ENCODE results near the gene KITLG.
"Not testable (repeated sequence)": the region's sequence is repeated elsewhere in the genome, so short reads cannot be mapped to it uniquely, and the experiment has no call there.

KITLG gene, protein sequence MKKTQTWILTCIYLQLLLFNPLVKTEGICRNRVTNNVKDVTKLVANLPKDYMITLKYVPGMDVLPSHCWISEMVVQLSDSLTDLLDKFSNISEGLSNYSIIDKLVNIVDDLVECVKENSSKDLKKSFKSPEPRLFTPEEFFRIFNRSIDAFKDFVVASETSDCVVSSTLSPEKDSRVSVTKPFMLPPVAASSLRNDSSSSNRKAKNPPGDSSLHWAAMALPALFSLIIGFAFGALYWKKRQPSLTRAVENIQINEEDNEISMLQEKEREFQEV

GRCh38 chr12:88580051-88580871 lies at the start of gene KITLG:
Gene KITLG (minus strand): TSS chr12:88580471. CDS start chr12:88580278, 193 bp downstream.
- peak; percentile 91 for DNase-seq (ENCODE audit: low read depth)

GRCh38 chr12:88628856-88629509 lies 48.7 kb upstream of the KITLG start:
- DNase-seq (ENCODE audit: low read depth), result no peak

DNA sequence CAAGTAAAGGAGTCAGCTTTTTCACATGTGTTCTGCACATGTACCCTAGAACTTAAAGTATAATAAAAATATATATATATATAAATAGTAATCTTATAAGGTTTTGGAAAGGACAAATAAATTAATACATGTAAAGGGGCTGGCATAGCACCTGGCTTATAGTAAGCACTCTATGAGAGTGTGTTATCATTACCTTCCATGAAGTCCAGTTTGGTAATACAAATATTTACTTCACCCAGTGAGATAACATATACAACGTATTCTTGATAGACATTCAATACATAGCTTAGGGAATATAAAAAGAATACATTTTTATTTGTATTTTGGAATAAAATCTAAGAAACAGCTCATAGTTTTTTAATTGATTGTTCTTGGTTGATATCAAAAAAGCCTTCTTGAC lies 47.8 kb upstream of the KITLG start:
- not testable (repeated sequence) for DNase-seq (ENCODE audit: low read depth)

GRCh38 chr12:88627501-88627900 lies 47.2 kb upstream of the KITLG start:
- DNase-seq (ENCODE audit: low read depth), result peak; percentile 57

DNA sequence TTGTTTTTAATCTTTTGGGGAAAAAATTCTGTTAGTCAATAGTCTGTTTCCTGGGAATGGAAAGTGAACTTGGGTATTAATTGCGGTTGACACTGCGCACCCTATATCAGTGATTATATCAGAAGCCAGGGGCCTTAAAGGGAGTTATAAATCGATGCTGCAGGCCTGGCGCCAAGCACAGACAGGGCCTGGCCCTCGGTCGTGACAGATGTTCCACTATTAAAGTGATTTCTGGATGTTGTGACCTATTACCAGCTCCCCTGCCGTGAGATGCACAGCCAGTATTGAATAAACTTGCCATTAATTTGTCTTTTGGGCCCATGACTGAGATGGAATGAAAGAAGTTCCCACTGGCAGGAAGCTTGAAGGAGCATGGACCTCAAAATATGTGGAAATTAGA lies 45.1 kb upstream of the KITLG start:
- DNase-seq (ENCODE audit: low read depth), result no peak

DNA sequence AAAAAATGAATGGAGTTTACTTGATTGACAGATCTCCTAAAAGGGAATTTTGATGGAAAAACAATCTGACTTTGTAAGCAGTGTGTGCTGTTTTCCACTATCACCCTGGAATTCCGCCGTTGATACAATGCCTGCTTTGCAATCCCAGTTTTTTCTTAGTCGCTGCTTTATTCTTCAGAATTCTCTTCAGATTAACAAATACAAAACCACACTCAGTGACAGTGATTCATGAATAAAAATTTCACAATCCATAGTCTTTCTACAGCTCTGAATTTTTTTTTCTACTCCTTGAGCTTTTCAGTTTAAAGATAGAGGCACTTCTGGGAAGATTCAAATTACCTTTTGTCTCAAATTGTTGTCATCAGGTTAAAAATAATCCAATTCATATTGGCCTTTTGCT lies 44.6 kb upstream of the KITLG start:
- DNase-seq (ENCODE audit: low read depth), result peak; percentile 75

DNA sequence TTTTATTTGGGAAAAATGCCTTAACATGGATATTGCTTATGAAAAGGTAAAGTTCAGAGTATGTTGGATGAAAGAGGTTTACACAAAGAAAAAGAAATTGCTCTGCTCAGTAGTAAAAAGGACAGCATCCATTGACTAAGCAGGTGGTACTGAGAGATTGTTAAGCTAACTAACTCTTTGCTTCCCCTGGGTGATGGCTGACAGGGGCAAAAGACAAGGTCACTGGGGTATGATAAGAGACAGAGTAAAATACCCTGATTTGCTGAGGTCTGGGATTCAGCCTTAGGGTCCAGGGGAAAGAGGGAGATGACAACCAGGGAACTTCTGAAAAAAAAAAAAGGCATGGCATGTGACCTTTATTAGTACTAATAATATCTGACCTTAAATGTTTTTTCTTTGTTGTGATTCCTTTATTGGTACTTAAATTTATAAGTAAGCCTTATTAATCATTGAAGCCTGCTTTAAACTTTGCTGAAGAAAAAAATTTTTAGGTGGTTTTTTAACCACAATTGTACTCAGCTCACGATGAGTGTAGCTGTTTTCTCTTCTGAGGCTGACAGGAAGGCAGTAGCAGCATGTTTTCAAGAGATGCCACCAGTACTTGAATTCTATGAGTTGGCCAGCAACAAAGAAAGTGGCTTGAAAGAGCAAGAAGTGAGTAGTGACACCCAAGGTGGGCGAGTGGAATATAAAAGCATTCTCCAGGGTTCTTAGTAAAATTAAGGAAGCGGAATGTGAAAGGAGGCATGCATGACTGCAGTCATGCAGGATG lies 43.7 kb upstream of the KITLG start:
- no peak for DNase-seq (ENCODE audit: low read depth)

GRCh38 chr12:88617352-88617751 lies 37.1 kb upstream of the KITLG start:
- no peak for DNase-seq (ENCODE audit: low read depth)

- DNase-seq (ENCODE audit: low read depth), result peak; percentile 59
Observed at GRCh38 chr12:88615490-88615889, 35.2 kb upstream of the KITLG start.

DNA sequence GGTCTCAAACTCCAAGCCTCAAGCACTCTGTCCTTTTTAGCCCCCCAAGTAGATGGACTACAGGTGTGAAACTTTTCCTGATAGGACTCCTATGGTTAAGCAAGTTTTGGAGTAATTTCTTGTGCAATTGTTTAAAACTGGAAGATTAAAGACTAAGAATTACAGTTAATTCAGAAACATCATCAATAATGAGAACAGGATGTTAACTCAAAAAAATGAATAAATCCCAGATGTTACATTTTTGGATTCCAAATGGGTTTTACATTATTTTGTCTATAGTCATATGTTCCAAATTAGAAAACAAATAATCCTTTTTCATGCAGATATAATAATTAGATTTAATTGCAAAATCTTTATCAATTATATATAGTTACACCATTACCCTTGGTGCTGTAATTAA lies 24.4 kb upstream of the KITLG start:
- no peak for DNase-seq (ENCODE audit: low read depth)

GRCh38 chr12:88600272-88600671 lies 20.0 kb upstream of the KITLG start:
- peak; percentile 98 for DNase-seq (ENCODE audit: low read depth)

DNA sequence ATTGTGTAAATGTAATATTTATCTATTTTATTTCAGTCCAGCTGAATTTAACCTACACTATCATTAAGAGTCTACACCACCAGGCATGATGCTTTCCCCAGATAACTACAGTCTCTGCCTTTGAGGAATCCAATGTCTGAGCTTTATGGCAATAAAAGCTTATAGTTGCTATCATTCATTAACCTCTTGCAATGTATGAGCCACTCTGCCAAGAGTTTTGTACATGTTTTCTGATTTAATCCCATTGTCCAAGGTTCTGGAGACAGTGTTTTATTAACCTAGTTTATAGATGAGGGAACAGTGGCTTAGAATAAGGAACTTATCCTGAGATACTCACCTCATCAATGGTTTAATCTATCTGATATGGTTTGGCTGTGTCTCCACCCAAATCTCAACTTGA lies 17.1 kb upstream of the KITLG start:
- DNase-seq (ENCODE audit: low read depth), result no peak

- DNase-seq (ENCODE audit: low read depth), result no peak
Observed at GRCh38 chr12:88595697-88596096, 15.4 kb upstream of the KITLG start.

GRCh38 chr12:88594780-88595179 lies 14.5 kb upstream of the KITLG start:
- DNase-seq (ENCODE audit: low read depth), result no peak

DNA sequence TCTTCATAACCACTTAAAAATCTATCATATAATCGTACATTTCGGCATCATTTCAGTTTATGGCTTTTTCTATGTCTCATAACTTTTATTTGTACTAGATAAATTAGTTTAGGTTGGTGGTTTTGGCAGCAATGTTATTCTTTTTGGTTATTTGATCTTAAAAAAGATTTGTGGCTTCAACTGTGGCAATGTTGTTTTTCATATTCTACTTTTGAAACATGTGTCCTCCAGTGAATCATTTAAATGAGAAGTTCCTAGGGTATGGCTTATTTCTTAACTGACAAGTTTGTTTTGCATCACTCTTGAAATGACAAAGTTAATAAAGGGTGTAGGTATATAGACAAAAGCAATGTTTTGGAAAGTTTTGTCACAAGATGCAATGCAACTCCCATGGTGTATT lies 11.1 kb upstream of the KITLG start:
- DNase-seq (ENCODE audit: low read depth), result peak; percentile 40

GRCh38 chr12:88590851-88591250 lies 10.6 kb upstream of the KITLG start:
- DNase-seq (ENCODE audit: low read depth), result no peak

DNA sequence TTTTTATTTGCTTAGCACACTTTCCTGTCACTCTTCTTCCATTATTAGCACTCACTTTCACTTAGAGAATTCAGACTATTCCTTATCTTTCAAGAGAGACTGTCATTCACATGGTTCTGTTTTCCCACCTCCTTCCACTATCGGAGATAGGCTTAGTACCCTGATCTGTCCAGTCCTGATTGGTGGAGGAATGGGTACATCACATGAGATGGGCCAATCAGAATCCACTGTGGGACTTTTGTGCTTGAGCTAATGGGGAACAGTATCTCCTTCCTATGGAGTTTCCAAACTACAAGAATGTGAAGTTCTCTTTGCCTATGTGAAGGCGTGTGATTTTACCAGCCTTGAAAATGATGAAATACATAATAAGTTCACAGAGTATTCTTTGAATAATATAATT lies 4.8 kb upstream of the KITLG start:
- no peak for DNase-seq (ENCODE audit: low read depth)

GRCh38 chr12:88579601-88580050 lies 645 bp downstream of the KITLG start:
- DNase-seq (ENCODE audit: low read depth), result peak; percentile 40

DNA sequence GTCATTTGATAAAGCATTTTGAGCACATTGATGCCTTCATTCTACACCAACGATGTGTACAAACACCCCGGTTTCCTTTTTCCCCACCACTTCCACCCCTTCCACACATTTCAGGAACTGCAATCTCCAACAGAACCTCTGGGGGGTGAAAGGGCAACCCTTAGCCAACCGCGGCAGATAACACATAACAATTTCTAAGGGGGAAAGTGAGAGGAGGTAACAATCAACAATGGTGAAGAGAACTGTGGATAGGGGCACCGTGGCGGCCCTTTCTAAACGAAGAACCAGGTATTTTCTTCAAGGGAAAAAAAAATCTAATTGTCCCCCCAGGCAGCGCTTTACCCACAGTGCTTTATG lies 1.1 kb downstream of the KITLG start:
- DNase-seq (ENCODE audit: low read depth), result peak; percentile 32

- DNase-seq (ENCODE audit: low read depth), result peak; percentile 29
Observed at GRCh38 chr12:88578276-88579160, 1.8 kb downstream of the KITLG start.

DNA sequence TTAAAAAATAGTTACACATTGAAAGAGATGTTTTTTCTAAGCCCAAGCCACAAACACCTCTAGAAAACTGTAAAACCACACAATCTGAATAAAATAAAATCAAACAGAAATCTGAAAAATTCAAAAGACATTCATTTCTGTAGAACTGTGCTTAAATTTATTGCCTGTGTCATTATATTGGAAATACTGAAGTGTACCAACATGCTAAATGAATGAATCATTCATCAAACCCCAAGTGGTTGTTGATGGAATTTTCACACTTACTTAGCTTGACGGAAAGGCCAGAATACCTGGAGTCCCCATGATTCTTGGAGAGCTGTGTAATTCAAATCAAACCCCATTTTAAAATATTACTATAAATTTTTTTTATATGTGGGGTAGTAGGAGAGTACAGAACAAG lies 2.7 kb downstream of the KITLG start:
- DNase-seq (ENCODE audit: low read depth), result peak; percentile 57

Data from iris pigment epithelial cell (primary cell).